NCI-H446 treated with DMSO at 0.1 percent for 48 hours (cell line): ENCODE results near the gene USB1.

ENCODE experiments used
- DNase-seq: peaks from one replicate; lab custom pipeline; 2025; lab: John Stamatoyannopoulos, UW

Gene USB1

DNA sequence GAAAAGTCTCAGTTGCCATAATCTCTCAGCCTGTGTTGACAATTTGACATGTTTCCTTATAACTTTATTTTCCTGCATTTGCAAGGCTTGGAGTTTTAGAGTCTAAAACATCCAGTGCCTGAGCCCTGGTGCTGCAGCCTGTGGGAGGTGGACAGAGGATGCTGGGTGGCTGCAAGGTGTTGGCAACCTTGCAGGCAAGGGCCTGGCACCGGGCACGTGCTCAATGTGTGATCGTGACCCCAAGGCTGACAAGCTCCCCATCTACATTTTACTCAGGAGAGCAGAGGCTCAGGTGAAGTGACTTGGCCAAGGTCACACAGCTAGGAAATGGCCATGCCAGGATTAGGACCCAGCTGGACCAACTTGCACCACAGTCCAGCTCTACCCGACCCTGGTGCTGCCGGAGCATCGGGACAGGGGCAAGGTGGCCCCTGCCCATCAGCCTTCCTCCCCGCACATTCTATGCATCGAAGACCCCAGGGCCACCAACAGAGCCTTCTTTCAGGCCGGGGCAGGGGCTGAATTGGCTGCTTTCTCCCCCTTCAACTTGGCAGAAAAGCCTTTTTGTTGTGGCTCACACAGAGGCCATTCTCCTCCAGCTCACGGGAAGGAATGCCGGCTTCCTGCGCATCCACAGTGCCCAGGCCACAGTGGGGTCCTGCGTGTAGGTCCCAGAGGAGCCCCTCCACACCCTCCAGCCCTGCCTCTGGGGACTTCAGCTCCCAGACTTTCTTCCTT, 47.5 kb downstream of the USB1 start:
- DNase-seq: no peak

DNA sequence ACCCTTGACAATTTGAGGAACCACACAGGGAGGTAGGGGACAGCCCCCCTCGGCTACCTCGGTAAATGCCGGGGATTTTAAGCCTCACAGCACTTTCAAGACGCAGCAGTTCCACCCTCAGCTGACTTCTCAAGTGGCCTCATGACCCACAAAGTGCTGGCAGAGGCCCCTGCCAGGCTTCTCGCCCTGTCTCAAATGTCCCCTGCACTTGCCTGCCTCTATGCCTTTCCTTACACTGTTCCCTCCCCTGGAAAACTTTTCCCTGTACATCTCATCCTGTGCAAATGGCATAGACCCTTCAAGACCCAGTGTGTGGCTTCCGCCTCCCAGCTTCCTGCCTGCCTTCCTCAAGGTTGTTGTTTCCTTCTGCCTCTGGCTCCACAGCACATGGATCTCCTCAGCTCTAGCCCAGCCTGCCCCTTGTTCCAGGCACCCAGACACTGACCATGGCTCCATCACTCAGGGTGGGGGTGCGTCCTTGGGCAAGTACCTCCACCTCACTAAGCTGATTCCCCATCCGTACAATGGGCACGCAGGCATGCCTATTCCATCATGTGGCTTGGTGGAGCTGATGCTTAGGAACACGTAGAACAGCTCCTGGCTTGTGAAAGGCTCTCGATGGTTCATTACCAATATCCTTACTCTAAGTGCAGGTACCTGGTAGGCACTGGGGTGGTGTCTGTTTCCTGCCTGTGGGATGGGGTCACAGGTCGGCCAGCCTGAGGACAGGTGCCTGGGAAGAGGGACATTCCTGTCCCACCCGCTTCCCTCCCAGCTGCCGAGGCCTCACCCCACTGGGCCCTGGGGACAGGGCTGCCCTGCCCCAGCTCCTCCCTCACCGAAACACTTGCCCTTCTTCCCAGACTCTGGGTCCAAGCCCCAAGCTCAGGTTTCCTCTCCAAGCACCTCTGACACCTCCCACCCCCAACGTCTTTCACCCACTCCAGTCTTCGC, 48.3 kb downstream of the USB1 start:
- DNase-seq: no peak

DNA sequence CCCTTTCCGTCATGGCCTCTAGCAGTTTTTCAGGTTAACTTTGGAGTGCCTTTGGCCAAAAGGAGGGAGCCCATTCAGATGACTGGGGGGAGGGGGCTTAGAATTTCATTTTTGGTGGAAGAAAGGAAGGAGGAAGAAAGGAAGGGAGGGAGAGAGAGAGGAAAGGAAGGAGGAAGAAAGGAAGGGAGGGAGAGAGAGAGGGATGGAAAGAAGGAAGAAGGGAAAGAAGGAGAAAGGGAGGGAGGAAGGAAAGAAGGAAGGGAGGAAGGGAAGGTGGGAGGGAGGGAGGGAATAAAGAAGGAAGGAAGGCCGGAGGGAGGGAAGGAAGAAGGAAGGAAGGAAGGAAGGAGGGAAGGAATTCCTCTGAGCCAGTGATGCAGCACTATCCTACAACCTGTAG, 50.1 kb downstream of the USB1 start:
- no peak for DNase-seq

DNA sequence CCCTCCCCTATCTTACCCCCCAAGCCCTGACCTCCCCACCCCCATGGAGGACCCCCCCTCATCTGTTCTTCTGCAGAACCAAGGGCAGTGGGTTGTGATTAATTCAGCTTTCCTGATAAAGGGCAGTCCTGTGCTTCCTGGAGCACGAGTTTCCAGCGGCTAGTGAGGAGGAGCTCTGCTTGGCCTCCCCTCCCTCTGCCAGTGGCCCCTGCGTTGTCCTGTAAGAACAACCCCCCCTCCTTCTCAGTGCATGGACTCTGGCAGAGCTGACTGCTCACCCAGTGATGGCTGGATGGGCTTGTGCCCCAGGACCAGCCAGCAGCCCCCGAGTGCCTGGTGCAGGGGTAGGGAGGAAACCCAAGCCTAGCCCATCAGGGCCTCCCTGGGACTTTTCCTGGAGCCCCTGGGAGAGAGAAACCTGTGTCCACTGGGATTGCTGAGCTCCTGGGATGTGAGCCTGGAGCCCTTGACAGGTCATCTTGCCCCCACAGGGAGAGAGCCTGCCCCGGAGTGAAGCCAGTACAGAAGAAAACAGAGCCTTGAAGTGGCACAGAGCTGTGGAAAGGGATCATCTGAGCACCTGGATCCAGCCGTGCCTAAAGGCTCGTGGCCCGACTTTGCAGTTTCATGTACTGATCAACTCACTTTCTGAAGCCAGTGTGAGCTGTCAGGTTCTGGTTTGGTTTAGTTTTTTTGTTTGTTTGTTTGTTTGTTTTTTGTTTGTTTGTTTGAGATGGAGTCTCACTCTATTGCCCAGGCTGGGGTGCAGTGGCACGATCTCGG, 50.8 kb downstream of the USB1 start:
- DNase-seq: no peak

DNA sequence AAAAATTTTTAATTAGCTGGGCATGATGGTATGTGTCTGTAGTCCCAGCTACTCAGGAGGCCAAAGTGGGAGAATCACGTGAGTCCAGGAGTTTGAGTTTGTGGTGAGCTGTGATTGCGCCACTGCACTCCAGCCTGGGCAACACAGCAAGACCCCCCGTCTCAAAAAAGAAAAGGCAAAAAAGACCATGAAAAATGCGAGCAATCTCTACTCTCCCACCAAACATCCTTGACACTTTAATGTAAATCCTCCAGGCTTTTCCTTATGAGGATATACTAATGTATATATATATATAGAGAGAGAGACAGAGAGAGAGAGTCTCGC, 52.4 kb downstream of the USB1 start:
- DNase-seq: no peak

DNA sequence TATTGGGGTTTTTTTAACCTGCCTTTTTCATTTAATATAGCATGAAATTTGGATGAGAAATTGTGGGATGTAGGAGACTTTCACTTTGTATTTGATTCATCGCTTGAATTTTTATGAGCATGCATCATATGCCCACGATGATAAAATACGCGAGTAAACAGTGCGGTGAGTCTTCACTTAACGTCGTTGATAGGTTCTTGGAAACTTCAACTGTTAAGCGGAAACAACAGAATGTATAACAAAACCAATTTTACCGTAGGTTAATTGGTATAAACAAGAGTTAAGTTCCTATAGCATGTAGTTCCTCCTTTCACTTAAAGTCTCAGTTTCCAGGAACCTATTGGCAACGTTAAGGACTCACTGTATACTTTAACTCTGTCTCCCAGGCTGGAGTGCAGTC, 53.1 kb downstream of the USB1 start:
- no peak for DNase-seq

DNA sequence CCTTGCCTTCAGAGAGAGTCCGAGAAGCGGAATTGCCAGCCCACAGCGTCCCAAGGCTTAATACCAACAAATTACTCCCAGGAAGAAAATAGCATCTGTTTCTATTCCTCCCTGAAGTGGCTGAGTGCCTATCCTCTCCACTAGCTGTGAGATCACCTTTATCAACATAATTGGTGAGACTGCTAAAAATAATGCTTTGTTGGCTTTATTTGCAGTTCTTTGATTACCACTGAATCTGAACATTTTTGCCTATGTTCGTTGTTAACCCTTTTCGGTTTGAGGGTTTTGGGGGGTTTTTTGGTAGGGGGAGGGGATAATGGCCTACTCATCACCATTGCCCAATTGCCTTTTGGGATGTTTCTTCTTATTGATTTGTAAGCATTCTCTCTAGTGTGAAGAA, 55.4 kb downstream of the USB1 start:
- DNase-seq: no peak

DNA sequence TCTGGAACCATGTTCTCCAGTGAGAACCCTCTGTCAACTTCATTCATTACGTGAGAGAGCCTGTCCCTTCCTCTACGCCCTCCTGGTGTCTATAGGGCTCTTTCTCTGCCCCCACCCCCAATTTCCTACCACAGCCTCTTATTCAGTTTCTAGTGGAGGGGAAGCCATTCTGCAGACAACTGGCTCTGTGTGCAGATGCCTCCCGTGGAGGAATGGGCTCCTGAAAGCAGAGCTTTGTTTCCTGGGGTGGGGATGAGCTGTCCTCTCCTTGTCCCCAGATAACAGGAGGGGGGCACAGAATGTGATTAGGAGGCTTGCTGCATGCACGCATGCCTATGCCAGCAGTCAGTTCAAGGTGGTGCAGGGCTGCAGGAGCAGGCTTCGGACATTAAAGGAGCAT, 55.9 kb downstream of the USB1 start:
- DNase-seq: no peak

DNA sequence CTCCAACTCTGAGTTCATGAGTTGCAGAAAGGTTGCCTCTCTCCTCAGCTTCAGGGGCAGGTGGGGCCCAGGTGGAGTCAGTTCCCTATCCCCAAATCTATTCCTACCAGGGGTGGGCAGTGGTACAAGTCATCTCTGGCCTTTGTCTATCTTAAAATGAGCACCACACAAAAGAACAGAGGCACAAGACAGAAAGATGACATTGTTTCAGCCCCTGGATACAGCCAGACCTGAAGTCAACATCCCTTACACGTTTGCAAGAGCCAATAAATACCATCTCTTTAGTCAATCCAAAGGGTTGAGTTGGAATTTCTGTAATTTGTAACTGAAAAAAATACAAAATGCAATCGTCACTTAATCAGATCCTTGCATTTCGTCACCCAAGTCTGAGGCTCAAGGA, 56.6 kb downstream of the USB1 start:
- DNase-seq: no peak

DNA sequence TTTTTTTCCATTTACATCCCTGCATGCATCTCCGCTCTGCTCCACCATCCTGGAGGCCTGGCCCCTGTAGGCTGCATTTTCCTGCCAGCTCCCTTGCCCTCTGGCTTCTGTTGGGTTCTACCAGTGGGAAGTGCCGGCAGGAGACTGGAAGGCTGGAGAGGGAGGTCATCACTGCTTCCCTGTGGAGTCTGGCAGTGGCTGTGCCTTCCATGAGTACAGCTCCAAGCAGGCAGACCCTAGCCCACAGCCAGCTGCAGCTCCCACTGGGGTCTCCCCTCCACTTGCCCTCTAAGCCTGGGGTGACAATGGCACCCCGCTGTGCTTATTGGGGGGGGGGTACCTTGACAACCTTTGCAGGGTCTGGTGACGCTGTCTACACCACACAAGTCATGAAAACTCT, 61.6 kb downstream of the USB1 start:
- DNase-seq: no peak

DNA sequence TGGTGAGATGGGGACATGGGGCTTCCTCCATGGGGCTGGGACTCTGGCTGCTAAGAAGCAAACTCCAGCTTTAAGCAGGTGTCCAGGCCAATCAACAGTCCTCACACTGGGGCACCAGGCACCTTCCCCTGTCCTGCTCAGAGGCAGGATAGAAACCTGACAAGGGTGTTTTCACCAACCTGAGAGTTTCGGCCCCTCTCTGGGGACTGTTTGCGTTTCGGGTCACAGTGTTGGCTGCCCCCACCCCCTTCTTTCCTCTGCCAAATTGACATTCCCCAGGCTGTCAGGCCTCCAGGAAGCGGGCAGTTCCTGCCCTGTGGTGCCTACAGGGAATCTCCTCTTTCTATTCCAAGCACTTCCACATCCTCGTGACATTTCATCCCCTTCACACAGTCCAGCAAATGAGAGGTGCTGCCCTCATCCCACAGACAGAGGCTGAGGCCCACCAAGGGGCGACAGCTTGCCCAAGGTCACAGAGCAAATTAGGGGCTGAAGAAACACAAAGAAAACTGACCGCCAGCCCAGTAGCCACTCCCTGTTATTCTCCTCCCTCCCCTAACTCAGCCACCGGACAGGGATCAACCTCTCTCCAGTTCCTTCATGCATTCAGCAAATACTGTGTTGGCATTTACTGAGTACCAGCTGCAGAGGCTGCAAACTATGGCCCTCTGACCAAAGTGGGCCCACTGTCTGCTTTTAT, 62.3 kb downstream of the USB1 start:
- no peak for DNase-seq

DNA sequence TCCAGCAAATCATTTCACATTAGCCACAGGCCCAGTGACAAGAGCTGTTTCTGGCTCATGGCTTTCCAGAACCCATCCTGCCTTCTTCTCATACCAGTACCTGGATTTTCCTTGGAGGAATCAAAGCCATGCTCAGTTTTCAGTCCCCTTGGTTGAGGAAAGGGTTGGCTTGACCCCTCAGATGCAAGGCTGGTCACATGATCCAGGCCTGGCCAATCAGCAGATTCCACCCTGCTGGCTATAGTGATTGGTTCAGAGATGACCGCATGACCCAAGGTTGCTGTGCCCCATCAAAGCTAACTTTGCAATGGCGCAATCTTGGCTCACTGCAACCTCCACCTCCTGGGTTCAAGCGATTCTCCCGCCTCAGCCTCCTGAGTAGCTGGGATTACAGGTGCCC, 69.4 kb downstream of the USB1 start:
- DNase-seq: no peak
